ENCODE data around the gene CCDC152. TPM values are rescaled to one million over a fixed set of nuclear protein-coding genes. Genes with fewer than 3 reads are reported as not detected.

Gene CCDC152
- total and polyA plus RNA-seq, 2 of the 13 experiments (the other 11 are each of a cell fraction or from before 2014, with no cell fraction given), result 0.20 to 0.36 TPM

DNA sequence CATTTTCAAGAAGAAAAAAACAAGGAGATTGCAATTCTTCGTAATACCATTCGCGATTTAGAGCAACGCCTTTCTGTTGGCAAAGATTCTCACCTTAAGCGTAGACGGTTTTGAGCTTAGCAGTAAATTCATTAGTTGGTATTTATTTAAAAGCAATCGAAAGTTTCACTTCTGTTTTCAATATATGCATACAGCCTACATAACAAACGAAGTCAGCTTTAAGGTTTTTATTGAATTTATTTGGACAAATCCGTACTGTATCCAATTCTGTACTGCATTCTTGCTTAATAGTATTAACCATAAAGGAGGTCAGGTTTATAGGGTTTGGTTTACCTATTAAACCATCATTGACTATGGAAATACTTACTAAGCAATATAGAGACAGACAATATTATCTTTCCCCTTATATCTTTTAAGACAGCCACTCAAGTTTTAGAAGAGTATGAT is 43.1 kb downstream of the CCDC152 start:
- Histone ChIP-seq H4K20me1 (ENCODE audit: insufficient read depth, low read length) (peaks cover 65% of the 10 kb centered on the region), H3K27me3 (ENCODE audit: control insufficient read depth in 1 of 2, insufficient read depth in 2 of 2, low read length in 2 of 2) (no peaks in the 10 kb centered on the region), H3K27ac (ENCODE audit: extremely low read length, insufficient read depth, low read length) (no peak overlapping the region), H3K4me1 (ENCODE audit: insufficient read depth, low read length) (no peaks in the 10 kb centered on the region), H3K4me3 (replicated peaks in 1 of 3; ENCODE audit: insufficient read depth in 1 of 3, low read depth in 2 of 3, low read length in 3 of 3) (no peak overlapping the region), H3K36me3 (replicated peaks in 1 of 2; ENCODE audit: control insufficient read depth in 1 of 2, insufficient read depth in 2 of 2, low read length in 2 of 2) (peaks cover 3 to 26% of the 10 kb centered on the region in 2 experiments; a peak in 3 of 5 replicates), H2AFZ (ENCODE audit: low read length) (no peak overlapping the region), H3K9me3 (ENCODE audit: low read length) (no peaks in the 10 kb centered on the region), H3K9ac (ENCODE audit: insufficient read depth, low read depth, low read length) (no peak overlapping the region), H3K79me2 (ENCODE audit: insufficient read depth, low read length) (no peaks in the 10 kb centered on the region), H3K4me2 (ENCODE audit: low read depth, low read length) (no peak overlapping the region)
- FAIRE-seq, result no peak
- ChIA-PET CTCF (ENCODE audit: low intra/inter-chr PET ratio, low total read pairs) (no interaction called here), POLR2A (interaction anchor here (5.1 kb wide), 1 partner anchor 10 kb away, joined by 36 read pairs; the partner anchor contains the start of gene SELENOP)
- no peak for ATAC-seq
- in situ Hi-C loops (cut with HindIII; ENCODE audit: extremely low pct_ligation_motif_present, low pct_unique_long_range_greater_than_20kb), result loop anchor here (10.0 to 25.0 kb wide), 2 partner anchors 85 to 213 kb away; no protein-coding TSS in a partner anchor
- intact Hi-C loops (cut with micrococcal nuclease; ENCODE audit: unreplicated experiment), result no loop called here
- WGBS (ENCODE audit: low lambda C conversion rate), result 85% methylated on average over 9 of the region's 9 CpGs
- no peak for DNase-seq (ENCODE audit: low spot score)
- no TSS peak for BruUV-seq (replicated peaks)
- TF ChIP-seq XRCC5 (optimal IDR thresholded peaks at IDR 0.05; ENCODE audit: low read length), result no peak
- peak; percentile 62 for TF ChIP-seq POLR2G (IDR thresholded peaks at IDR 0.05; ENCODE audit: low read depth, low read length)
- TF ChIP-seq CEBPG (CRISPR knock-in tag; IDR thresholded peaks at IDR 0.05), result no peak
- TF ChIP-seq PTBP1 (IDR thresholded peaks at IDR 0.05; ENCODE audit: low read depth, low read length, poor library complexity, severe bottlenecking), result no peak
- TF ChIP-seq RXRA (CRISPR knock-in tag; IDR thresholded peaks at IDR 0.05), result no peak
- TF ChIP-seq ZNF782 (CRISPR knock-in tag; IDR thresholded peaks at IDR 0.05; ENCODE audit: borderline replicate concordance), result no peak
- TF ChIP-seq MED1 (CRISPR knock-in tag; IDR thresholded peaks at IDR 0.05), result 0 out of 2 replicates have a peak, but pooled peaks have one; percentile 35
- TF ChIP-seq, protein P1, sequence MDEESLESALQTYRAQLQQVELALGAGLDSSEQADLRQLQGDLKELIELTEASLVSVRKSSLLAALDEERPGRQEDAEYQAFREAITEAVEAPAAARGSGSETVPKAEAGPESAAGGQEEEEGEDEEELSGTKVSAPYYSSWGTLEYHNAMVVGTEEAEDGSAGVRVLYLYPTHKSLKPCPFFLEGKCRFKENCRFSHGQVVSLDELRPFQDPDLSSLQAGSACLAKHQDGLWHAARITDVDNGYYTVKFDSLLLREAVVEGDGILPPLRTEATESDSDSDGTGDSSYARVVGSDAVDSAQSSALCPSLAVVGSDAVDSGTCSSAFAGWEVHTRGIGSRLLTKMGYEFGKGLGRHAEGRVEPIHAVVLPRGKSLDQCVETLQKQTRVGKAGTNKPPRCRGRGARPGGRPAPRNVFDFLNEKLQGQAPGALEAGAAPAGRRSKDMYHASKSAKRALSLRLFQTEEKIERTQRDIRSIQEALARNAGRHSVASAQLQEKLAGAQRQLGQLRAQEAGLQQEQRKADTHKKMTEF (CRISPR knock-in tag; IDR thresholded peaks at IDR 0.05), result peak; percentile 55; the same call in 1 of the 2 replicates
- TF ChIP-seq HDAC2 (CRISPR knock-in tag; IDR thresholded peaks at IDR 0.05), result no peak
- TF ChIP-seq MBD4 (IDR thresholded peaks at IDR 0.05; ENCODE audit: borderline replicate concordance, low read length), result peak; percentile 54; the same call in 1 of the 2 replicates
- TF ChIP-seq TBL1XR1 (IDR thresholded peaks at IDR 0.05; ENCODE audit: borderline replicate concordance, low read length, partially characterized antibody), result no peak
- TF ChIP-seq ZBTB3 (CRISPR knock-in tag; IDR thresholded peaks at IDR 0.05; ENCODE audit: borderline replicate concordance, low read depth), result no peak
- TF ChIP-seq MIXL1 (CRISPR knock-in tag; IDR thresholded peaks at IDR 0.05), result peak; percentile 43; the same call in 1 of the 2 replicates
- no peak for TF ChIP-seq ZBTB42 (CRISPR knock-in tag; IDR thresholded peaks at IDR 0.05)
- TF ChIP-seq KDM2A (CRISPR knock-in tag; IDR thresholded peaks at IDR 0.05; ENCODE audit: borderline replicate concordance, low read depth), result no peak
- TF ChIP-seq ZNF331 (CRISPR knock-in tag; IDR thresholded peaks at IDR 0.05), result 0 out of 2 replicates have a peak, but pooled peaks have one; percentile 48
- TF ChIP-seq ZNF24 (IDR thresholded peaks at IDR 0.05), result no peak
- no peak for TF ChIP-seq RAD51 (IDR thresholded peaks at IDR 0.05; ENCODE audit: borderline replicate concordance)
- 0 out of 2 replicates have a peak, but pooled peaks have one; percentile 31 for TF ChIP-seq CCDC6 (CRISPR knock-in tag; IDR thresholded peaks at IDR 0.05)
- TF ChIP-seq, protein P2, sequence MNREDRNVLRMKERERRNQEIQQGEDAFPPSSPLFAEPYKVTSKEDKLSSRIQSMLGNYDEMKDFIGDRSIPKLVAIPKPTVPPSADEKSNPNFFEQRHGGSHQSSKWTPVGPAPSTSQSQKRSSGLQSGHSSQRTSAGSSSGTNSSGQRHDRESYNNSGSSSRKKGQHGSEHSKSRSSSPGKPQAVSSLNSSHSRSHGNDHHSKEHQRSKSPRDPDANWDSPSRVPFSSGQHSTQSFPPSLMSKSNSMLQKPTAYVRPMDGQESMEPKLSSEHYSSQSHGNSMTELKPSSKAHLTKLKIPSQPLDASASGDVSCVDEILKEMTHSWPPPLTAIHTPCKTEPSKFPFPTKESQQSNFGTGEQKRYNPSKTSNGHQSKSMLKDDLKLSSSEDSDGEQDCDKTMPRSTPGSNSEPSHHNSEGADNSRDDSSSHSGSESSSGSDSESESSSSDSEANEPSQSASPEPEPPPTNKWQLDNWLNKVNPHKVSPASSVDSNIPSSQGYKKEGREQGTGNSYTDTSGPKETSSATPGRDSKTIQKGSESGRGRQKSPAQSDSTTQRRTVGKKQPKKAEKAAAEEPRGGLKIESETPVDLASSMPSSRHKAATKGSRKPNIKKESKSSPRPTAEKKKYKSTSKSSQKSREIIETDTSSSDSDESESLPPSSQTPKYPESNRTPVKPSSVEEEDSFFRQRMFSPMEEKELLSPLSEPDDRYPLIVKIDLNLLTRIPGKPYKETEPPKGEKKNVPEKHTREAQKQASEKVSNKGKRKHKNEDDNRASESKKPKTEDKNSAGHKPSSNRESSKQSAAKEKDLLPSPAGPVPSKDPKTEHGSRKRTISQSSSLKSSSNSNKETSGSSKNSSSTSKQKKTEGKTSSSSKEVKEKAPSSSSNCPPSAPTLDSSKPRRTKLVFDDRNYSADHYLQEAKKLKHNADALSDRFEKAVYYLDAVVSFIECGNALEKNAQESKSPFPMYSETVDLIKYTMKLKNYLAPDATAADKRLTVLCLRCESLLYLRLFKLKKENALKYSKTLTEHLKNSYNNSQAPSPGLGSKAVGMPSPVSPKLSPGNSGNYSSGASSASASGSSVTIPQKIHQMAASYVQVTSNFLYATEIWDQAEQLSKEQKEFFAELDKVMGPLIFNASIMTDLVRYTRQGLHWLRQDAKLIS (CRISPR knock-in tag; IDR thresholded peaks at IDR 0.05), result peak; percentile 28; the same call in 1 of the 2 replicates
- no peak for TF ChIP-seq ZNF563 (CRISPR knock-in tag; IDR thresholded peaks at IDR 0.05)
- TF ChIP-seq AGO2 (optimal IDR thresholded peaks at IDR 0.05; ENCODE audit: low read depth, low read length), result peak; percentile 59
- TF ChIP-seq SSRP1 (CRISPR knock-in tag; IDR thresholded peaks at IDR 0.05), result peak; percentile 94; the same call in 1 of the 2 replicates

Measured in HepG2 (cell line).